NAMALWA (cell line): ENCODE data around the gene ZMIZ1.
A peak's percentile ranks its signal among the peaks of the same experiment; 100 is the strongest.

Experiments
- DNase-seq: peaks from one replicate; pipeline ENCODE4 v3.0.0-alpha.2; 2015; ENCODE audit warnings: low spot score

The ZMIZ1 gene

DNA sequence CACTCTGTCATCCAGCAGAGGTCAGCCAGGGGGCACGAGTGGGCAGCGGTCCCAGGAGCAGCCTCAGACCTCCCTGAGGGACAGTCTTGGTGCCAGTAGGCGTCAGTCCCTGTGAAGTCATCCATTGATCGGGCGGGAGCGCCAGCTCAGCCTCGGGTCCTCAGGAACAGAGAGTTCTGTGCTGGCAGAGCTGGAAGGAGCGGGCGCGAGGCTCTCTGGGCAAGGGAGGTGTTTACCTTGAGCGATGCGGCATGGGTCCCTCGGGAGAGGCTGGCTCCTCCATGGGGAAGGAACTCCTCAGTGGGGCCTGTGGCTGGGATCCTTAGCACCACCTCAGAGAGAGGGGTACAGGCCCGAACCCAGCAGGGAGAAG is 177.4 kb downstream of the ZMIZ1 start:
- DNase-seq, result no peak

DNA sequence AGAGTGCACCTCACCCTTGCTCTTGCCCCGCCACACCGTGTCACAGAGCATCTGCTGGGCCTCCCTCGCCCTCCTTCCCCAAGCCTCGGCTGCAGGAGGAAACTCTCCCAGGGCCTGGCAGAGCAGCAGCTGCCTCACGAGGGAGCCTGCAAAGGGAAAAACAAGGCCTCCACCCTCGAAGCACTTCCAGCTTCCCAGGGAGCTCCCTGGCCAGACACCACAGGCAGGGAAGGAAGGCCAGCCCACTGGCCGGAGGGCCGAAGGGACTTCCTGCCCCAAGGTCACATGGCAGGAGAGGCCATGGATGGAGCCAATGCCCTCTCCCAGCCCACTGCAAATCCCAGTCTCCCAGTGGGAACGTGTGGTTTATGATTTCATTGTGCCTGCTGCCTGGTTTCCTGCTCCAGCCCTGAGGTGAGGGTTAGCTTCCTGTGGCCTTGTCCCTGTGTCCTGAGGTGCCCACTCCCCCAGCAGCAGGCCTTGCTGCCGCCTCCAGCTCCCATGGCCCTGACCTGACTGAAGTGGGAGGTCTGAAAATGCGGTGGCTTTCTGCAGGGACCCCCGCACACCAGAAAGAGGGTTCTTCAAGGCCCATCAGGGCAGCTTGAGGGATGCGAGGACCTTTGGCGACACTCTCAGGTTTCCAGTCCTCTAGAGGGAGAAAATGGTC is 178.0 kb downstream of the ZMIZ1 start:
- DNase-seq, result no peak

DNA sequence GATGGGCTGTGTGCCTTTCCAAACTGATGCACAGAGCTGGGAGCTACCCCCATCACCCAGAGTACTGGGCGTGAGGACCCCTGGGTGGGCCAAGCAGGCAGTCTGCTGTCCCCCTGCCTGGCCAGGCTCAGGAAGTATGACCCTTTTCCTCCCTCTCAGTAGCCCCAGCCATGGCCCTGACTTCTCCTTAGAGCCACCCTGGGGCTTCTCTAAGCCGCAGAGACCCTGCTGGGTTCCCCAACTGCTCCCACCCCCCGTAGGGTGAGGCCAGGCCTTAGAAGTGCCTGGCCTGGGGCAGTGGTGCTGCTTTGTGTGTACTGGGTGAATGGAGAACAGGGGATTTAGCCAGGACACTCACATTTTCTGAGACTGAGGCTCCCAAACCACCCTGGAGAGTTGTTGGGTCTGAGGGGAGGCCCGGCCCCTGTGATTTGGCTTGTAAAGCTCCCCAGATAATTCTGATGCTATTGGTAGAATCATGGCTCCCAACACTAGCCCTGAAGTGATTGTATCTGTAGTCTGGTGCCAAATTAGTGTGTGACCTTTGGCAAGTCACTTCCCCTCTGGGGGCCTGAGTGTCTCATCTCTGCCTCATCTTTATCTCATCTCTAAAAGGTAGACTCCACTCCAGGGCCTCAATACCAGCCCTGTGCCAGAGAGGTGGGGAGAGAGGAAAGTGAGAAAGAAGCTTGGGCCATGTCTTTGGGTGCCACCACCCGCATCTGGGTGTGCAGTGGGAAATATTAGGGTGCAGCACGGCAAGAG is 178.8 kb downstream of the ZMIZ1 start:
- DNase-seq, result no peak

DNA sequence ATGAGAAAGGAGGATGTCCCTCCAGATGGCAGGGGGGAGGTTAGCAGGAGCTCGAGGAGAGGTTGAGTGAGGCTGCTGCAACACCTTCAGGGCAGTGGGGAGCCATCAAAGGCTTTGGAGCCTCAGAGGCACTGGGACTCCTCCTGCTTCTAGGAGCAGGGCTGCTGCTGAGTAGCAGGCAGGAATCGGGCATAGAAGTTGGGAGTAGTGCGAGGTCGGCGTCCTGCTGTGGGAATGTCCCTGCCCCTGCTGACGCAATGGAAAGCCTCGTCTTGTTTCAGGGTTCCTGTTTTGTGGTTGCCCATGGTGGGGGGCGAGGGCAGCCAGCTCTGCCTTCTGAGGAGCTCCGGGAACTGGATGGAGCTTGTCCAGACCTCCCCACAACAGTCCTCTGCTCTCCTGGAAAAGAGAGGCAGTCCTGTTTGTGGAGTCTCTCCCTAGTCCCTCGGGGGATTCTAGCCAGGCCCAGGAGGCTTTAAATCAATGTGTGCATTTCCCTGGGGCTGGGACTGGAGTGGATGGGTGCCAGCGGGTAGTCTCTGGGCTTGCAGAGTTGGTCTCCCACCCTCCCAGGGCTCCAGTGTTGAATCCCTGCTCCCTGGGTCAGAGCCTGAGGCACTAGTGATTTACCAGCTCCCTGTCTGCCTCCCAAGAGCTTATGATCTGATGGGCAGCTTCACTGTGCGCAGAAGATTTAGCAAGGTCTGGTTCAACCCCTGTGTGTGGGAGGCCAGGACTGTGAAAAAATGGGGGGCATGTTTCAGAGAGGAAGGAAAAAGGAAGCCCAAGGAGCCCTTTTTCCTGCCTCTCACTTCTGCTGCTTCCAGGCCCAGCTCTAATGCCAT is 179.8 kb downstream of the ZMIZ1 start:
- DNase-seq, result no peak

GRCh38 chr10:79249186-79250121 is 180.7 kb downstream of the ZMIZ1 start:
- DNase-seq, result peak; percentile 34

- DNase-seq, result peak; percentile 37
Observed at GRCh38 chr10:79250259-79250658, 181.5 kb downstream of the ZMIZ1 start.

GRCh38 chr10:79252450-79252849 is 183.7 kb downstream of the ZMIZ1 start:
- DNase-seq, result no peak

DNA sequence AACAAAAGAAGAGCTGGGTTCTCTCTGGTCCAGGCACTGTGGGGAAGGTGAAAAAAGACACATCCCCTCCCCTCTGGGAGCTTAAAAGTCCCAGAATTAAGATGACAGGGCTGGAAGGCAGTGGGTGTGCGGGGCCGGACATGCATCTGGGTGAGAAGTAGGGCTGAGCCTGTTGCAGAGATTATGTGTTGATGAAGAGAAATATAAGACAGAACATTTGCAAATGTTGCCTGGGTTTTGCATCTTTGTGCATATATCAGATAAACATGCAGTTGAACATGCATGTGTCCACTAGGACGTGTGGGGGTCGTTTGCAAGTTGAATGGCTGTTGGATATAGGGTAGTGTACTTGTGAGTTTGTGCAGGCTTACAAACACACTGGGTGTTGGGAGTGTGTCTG is 184.2 kb downstream of the ZMIZ1 start:
- DNase-seq, result no peak

- no peak for DNase-seq
Observed at GRCh38 chr10:79253704-79254103, 184.9 kb downstream of the ZMIZ1 start.

DNA sequence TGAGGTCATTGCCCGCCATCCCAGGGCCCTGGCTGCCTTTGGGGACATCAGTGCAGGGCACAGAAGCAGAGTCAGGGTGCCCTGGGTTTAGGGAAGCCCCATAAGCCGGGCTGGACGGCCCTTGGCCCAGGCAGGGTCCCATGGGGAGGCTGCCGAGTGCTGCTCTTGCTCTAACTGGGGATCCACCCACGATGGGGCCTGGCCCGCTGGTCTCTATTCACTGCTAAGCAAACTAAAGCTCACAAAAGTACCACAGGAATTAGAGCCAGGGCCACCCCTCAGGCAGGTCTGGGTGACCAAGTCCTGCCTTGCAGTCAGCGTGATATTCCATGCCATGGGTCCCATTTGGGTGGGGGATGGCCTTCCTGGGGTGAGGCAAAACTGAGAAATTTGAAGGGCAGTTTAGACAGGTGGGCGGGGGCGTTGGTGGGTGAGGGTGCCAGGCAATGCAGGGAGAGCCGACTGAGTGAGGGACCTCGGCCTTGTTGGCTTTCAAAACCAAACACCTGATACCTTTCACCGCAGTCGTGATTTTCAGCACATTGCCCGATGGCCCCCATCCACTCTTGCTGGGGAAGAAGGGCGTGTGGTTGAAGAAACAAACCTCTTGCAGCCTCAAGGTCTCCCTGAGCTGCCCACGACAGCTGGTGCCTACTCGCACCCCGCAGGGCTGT is 185.7 kb downstream of the ZMIZ1 start:
- no peak for DNase-seq

GRCh38 chr10:79255007-79255507 is 186.3 kb downstream of the ZMIZ1 start:
- DNase-seq, result no peak

DNA sequence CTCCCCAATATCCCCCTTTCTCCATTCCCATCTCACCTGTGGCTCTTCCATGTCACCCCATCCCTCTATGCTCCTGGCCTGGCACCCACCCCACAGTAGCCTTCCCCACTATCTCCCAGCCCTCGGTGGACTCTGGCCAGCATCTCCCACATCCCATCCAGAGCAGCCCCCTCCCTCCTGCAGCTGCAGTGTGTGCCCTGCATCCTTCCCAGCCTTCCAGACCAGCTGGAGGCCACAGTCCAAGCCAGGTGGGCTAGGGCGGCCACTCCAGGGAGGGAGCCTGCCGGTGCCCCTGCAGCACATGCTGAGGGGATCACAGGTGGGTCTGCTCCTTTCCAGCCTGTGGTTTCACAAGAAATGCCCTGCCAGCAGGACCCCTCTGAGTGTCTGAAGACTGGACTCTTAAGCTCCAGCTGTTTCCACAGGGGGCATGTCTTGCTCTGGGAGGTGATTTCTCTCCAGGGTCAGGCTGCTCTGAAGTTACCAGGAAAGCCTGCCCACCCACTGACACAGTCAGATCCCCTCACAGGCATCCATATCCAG is 187.6 kb downstream of the ZMIZ1 start:
- DNase-seq, result no peak

GRCh38 chr10:79258894-79259293 is 190.1 kb downstream of the ZMIZ1 start:
- DNase-seq, result no peak

- no peak for DNase-seq
Observed at GRCh38 chr10:79259834-79260233, 191.1 kb downstream of the ZMIZ1 start.

- no peak for DNase-seq
Observed at GRCh38 chr10:79260811-79261740, 192.3 kb downstream of the ZMIZ1 start.

DNA sequence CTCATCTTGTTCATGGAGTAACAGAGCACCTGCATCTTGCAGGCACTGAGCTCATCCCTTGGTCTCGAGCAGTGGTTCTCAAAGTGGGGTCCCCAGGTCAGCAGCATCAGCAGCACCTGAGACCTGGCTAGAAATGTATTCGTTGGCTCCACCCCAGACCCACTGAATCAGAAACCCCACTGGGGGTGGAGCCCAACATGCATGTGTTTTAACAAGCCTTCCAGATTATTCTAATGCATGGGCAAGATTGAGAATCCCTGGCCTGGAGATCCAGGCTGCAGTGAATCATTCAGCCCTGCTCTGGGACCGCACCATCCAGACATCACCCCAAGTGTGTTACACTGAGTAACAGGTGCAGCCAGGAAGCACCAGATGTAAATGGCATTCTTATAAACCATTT is 193.4 kb downstream of the ZMIZ1 start:
- no peak for DNase-seq

DNA sequence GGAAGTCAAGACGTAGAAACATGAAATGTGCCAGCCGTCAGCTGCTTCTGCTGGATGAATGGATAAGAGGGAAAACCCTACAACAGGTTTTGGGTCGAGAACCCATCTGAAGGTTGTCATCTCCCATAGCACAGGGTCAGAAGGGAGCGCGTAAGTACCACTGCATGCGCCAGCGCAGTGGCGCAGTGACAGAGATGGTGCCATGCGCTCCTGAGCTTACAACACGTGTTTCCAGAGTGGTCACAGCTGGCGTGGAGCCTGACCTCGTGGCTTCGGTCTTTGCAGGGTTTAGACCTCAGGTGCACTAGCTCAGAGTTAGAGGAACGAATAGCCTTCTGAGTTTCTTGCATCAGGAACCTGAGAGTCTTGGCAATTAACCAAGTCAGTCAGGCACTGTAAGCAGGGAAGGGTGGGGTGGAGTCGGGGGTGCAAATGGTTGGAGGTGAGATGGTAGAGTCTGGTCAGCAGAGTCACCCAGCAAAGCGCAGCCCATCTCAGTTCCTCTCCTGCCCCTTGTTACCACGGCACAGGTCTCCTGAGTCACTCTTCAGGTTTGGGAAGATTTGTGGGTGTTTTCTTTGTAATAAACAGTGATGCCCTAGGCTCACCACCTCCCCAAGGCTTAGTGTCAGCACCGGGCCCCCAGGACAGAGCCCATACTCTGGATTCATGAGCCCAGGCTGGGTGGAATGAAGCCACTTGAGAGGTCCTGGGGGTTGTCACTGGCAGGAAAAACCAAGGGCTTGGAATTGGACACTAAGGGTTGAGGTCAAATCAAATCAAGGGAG is 194.4 kb downstream of the ZMIZ1 start:
- DNase-seq, result no peak

DNA sequence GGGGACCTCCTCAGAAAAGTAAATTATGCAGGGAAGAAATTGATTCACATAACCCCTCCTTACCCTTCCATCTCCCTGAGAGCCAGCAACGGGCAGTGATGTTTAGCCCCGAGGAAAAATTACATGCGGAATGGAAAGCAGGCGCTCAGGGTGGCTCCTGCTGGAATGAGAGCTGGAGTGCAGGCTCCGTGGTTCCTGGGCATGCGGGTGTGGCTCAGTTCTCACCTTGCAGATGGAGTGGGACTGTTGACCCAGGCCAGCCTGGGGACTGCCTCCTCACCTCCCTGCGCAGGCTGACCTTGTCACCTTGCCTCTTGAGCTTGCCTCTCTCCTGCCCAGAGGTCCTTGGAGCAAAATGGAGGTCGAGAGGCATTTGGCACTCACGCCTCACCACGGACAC is 195.2 kb downstream of the ZMIZ1 start:
- no peak for DNase-seq

DNA sequence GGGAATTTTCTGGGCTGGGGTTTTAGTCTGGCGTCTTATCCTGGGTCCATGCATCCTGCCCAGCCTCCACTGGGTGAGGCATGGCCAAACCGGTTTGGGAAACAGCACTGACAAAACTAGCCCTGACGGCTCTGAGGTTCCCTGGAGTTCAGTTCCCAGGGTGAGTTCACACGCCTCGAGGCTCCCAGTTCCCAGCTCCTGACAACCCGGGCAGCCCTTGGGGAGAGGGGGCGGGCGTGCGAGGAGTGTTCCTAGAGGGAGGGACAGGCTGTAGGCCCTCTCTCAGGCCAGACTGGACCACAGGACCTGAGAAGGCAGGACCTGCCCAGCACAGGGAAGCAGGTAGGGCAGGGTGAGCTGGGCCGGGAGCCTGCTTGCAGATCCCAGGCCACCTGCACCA is 196.2 kb downstream of the ZMIZ1 start:
- no peak for DNase-seq
